IPS-11a (cell line): ENCODE measurements around the gene NINJ1.

Experiments
- H3K4me3 ChIP-seq: one replicate; pipeline ENCODE4 v1.5.1; 2013; ENCODE audit warnings: low read depth, low read length, control low read depth

NINJ1 gene

DNA sequence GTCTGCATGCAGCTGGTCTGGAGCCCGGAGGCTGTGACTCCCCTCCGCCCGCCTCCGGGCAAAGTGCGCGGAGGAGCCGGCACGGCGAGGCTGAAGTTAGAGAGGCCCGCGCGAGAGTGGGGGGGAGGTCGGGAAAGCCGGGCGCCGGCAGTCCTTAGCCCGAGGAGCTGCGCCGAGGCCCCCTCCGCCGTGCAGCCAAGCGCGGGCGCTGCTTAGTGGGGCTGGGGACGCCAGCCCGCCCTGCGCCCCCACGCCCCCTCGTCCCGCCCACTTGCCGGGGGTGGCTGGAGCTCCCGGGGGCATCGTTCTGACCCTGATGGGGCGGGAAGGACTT, 403 bp downstream of the NINJ1 start:
- peak overlapping the region; percentile 60 for H3K4me3 ChIP-seq

DNA sequence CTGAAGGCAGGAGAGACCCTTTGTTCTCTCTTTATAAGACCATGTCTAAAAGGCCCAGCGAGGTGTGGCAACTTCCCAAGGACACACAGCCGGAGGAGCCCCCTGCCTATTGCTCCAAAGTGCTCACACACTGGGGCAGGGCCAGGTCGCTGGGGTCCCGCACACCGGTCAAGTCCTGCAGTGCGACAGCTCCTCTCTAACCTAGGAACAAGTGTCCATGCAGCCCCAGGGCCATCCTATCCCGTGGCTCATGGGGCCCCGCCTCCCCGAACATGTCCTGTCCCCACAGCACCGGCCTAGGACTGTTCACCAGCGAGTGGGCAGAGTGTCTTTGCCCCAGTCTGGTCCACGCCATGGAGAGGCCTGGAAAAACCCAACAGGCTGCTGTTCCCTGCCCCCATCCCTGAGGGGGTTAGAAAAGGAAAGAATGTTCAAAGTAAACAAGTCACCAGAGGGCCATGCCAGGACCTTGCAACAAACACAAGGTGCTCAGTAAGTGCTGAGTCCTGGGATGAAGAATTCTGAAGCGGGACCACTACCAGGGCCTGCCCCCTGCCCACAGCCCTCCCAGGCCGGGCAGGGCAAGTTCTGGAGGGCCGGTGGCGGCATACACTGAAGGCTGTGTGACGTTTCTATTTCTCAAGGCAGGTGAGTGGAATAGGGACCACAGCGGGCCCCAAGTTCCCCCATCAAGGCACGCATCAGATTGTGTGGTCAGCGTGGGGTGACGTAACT, 938 bp downstream of the NINJ1 start:
- H3K4me3 ChIP-seq = peak overlapping the region; percentile 60

DNA sequence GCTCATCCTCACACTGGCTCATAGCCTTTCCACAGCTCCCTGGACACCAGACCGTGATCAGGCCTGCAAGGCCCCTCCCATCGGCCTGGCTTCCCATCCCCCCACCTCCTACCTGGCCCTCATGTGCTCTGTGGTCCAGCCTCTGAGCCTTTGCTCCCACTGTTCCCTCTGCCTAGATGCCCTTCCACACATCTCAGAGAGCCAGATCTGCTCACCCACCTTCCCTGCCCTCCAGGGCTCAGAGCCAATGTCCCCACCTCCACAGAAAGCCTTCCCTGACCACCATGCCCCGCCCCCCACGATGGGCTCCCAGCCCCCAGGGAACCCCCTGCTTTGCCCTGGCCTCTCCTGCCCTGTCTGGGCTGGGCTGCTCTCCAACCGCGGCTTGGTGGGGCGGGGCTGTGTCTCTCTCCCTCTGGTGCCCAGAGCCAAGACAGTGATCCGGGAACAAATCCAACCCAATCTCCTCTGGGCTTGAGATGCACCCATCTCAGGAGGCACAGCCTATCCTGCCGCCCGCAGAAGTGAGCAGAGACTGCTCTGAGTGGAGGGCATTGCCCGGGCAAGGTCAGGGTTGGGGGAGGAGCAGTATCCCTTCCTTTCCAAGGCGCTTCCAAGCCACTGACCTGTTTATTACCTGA, 1.6 kb downstream of the NINJ1 start:
- H3K4me3 ChIP-seq = no peak overlapping the region

DNA sequence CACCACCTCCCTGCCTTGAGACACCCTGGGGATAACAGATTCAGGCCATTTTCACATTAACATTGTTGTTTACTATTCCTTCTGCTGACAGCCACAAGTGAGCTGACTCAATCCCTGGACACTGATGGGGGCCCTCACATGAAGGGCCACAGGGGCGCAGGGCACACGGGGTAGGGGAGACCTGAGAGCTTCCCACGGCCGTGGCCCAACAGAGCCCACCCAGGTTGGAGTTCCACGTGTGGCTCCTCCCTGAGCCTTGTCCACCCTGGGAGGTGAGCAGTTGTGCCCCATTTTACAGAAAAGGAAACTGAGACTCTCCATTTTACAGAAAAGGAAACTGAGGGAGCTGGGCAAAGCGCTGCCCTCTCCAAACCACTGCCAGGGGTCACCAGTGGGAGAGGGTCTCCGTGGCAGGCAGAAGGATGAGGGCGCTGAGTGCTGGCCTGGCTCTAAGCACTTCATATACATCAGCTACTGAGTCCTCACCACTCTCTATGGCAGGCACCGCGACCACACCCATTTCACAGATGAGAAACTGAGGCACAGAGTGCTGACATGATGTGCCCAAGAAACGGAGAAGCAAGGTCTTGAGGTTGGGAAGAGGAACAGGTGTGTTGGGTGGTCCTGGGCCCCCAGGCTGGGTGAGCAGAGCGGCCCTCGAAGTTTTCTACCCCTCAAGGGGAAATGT, 2.3 kb downstream of the NINJ1 start:
- no peak overlapping the region for H3K4me3 ChIP-seq

DNA sequence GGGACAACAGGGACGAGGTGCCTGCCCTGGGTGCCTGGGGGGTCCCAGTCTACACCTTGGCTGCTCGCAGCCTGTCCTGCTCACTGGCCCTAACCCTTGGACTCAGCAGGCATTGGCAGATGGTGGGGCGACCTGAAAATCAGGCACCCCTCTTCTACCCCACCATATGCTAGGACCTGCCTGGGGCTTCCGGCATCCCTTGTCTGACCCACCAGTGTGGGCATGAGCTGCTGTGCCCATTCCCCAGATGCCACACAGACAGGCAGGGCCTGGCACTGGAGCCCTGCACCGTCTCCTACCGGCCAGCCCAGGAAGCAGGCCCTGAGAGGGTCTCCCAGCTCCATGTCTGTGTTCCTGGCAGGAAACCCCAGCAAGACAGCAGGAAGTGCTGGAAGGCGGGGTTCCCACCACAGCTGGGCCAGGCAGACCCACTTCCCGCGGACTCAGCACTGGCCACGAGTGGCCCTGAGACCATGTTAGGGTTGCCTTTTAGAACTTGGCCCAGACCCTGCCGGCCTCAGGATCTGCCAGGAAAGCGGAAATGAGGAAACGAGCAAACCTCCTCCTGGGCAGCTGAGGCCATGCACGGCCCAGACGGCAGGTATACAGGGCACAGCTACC, 3.1 kb downstream of the NINJ1 start:
- H3K4me3 ChIP-seq = no peak overlapping the region

DNA sequence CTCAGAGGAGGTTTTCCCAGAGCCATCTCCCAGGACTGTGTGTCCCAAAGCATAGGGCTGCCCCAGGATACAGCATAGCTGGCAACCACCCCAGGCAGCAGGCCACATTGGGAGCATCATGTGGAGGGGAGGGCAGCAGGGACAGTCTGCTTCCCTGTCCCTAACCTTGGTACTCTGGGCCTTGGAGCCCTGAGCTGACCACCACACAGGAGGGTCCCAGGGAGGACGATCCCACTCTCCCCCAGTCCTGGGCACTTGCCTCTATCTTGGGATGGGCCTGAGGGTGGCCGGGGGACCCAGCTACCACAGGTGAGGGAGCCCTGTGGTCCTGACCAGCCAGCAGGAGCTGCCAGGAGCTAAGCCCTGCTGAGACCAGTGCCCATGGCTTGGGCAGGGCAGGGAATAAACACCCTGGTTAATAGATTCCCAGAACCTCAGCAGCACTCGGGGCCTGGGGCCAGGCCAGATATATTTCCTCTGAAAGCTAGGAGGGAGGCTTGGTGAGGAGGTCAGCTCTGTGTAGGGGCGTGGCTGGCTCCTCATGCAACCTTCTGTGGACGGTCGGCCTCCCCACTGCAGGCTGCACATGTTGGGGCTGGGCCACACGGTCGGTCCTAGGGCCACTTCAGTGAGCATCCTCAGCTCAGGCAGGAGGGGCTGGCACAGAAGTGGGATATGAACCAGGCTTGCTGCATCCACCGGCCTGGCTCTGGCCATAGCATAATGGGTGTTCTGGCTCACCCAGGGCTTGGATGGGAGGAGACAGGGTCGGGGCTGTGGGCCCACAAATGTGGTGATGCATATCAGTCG, 4.2 kb downstream of the NINJ1 start:
- H3K4me3 ChIP-seq = no peak overlapping the region

DNA sequence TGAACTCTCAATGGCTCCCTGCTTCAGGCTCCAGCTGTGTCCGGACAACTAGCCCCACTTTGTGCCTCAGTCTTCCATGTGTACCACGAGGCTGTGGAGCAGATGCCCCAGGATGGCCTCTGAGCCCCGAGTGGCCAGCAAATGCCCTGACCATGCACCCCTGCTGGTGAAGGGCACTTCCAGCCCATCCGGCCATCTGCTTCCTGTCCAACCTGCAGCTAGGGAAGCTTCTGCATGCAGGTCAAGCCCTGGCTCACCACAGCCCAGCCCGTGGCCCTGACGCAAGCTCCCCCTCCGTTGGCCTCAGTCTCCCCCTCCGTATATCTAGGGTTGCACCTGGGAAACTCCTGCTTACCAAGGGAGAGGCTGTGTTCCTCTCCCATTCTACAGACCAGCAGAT, 4.8 kb downstream of the NINJ1 start:
- no peak overlapping the region for H3K4me3 ChIP-seq

DNA sequence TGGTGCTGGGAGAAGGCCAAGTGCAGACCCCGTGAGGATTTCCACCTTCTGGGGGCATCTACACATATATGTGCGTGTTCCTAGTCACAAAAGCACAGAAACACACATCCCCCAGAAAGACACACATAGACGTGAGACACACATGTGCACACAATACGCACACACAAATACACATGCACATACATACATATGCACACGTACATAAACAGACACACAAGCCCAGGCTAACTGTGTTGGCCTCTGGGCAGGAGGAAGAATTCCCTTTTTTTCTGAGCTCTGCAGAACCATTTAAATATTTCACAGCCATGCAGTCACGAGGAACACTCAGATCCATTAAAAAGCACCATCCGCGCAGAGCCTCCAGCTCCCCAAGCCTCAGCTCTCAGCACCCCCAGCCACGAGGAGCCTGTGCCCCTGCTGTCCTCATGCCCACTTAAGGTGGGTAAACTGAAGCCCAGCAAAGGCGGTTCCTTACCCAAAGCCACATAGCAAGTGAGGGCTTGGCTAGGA, 5.3 kb downstream of the NINJ1 start:
- H3K4me3 ChIP-seq = no peak overlapping the region

DNA sequence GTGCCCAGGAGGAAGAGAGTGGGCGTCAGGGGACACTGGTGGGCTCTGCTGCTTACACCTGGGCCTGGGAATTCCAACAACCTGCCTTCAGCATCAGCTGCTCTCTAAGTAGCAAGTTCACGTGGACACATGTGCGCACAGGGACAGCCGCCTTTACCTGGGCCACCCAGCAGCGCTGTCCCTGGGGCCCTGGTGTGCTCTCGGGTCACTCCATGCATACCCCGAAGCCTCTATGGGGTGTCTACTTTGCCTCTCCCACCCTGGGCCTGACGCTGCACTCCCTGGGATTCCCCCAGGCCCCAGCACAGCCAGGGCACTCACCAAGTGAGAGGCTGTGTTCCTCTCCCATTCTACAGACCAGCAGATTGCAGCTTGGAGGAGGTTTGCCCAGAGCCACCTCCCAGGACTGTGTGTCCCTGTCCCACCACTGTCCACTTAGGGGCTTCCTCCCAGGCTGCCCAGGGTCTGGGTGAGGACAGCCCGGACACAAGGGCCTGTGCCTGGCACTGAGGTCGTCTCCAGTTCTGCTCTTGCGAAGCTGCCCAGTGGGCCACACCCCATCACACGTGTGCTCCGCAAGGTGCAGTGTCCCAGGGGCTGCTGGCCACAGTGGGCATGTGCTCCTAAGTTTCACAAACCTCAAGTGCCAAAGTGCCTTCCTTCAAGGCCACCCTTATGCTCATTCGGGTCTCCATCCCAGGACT, 5.9 kb downstream of the NINJ1 start:
- no peak overlapping the region for H3K4me3 ChIP-seq

DNA sequence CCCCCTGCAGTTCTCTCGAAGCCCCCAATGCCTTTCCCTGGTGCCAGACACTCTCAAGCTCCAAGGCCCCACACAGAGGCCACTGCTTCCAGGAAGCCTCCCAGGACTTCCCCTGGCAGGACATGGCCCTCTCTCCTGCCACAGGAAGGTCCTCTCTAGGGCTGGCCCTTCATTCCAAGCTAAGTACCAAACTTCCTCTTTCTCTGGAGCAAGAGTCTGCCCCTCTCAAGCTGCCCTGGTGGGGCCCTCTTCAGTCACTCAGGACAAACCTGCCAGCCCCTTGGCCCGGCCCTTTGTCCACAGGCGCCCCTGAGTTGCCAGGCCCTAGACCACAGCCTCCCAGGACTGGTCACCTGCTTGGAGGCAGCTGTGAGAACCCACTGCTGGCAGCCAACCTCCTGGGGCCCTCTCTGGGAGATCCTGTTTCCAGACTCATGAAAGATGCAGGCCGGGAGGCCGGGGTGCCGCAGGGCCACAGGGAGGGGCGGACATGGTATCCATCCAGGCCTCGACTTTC, 6.6 kb downstream of the NINJ1 start:
- H3K4me3 ChIP-seq = no peak overlapping the region

DNA sequence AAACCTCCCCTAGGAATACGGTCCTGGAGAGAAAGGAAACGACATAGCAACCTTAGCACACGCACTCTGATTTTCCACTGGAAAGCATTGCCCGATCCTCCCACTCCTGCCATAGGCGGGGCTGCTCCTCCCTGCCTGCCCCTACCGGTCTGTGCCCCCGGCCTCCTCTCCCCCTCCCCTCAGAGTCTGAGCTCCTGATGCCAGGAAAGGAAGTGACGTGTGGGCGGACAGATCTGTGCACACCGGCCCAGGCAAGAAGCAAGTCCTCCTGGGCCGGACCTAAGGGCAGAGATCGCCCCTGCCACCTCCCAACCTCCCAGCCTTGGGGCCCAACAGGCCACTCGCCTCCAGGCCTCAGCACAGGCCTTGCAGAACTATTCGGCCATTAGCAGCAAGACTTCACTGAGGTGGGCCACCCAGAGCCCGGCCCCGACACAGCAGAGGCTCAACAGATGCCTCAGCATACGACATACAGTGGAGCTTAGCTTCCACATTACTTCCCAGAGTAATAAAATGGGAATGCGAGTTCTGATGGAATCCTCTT, 7.2 kb downstream of the NINJ1 start:
- H3K4me3 ChIP-seq = no peak overlapping the region

DNA sequence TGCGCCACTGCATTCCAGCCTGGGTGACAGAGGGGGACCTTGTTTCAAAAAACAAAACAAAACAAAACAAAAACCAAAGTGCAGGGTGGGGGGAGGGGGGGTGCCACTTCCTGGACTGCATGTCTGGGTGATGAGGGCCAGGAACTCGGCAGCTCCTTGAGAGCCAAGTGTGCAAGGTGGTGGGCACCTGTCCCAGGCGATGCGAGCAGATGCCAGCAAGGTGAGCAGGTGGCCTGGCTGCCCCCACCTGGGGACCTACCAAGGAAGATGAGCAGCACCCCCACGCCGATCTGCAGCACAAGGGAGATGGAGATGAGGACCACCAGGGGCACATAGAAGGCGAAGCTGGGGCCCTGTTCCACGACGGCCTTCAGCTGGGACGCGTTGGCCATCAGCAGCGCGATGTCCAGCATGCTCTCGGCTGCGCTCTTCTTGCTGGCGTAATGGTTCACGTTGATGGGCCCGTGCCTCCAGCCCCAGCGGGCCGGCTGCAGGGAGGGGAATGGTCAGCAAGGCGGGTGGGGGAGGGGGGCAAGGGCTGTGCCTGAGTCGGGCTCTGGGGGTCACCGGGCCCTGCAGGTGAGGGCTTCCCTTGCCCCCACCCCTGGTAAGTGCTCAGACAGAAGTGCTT, 7.8 kb downstream of the NINJ1 start:
- H3K4me3 ChIP-seq = no peak overlapping the region

DNA sequence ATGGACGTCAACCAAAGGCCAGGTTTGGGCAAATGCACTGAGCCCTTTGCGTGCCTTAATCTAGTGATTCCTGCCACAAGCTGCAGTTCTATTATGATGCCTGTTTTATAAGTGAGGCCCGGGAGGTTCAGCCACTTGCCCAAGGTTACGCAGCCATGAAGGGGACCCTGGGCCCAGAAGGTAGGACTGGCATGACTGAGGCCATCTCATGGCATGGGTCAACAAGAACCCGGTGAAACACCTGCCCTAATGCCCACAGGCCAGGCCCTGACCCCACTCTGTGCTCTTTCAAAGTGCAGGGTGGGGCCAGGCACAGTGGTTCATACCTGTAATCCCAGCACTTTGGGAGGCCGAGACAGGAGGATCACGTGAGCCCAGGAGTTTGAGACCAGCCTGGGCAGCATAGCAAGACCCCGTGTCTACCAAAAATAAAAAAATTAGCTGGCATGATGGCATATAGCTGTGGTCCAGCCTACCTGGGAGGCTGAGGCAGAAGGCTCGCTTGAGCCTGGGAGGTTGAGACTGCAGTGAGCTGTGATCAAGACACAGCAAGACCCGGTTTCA, 8.6 kb downstream of the NINJ1 start:
- no peak overlapping the region for H3K4me3 ChIP-seq

DNA sequence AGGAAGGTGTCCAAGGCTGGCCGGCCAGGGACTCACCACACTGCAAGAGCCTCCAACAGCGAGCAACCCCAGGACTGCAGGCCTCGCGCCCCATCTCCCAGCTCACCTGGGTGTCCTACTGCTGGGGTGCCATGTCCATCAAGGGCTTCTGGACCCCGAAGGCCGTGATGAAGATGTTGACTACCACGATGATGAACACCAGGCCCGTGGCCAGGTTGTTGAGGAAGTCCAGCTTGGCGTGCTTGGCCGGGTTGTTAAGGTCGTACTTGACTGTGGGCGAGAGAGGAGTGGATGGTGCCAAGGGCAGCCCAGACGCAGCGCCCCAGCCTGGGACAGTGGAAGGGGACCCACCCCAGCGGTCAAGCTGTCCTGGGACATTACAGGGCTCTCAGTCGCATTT, 9.3 kb downstream of the NINJ1 start:
- H3K4me3 ChIP-seq = no peak overlapping the region

DNA sequence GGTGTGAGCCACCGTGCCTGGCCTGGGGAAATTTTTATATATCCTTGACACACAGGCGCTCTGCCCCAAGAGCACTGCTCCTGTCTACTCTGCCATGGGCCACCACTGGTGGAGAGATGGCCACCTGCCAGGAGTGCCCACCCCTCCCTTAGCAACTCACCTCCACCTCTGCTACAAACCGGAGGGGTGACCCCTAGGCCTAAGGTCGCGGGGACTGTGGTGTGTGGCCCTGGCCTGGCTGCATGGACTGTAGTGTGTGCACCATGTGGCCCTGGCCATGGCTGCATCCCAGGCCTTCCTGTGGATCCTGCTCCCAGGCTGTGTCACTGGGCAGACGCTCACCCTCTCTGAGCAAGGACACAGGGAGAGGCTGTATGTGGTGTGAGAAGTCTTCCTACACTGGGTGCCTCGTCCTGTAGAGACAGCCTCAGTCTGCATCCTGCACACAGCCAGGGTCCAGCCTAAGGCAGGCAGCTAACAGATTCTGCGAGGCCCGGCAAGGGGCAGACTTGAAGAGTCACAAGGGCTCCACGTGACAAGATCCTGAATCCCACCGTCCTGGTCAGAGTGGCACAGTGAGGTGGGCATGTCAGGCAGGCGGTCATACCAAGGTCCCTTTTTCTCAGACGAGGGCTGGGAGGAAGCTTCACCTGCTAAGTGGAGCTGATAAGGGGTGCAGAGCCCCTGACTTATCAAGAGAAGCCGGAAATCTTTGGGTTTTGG, 10.3 kb downstream of the NINJ1 start:
- H3K4me3 ChIP-seq = no peak overlapping the region

DNA sequence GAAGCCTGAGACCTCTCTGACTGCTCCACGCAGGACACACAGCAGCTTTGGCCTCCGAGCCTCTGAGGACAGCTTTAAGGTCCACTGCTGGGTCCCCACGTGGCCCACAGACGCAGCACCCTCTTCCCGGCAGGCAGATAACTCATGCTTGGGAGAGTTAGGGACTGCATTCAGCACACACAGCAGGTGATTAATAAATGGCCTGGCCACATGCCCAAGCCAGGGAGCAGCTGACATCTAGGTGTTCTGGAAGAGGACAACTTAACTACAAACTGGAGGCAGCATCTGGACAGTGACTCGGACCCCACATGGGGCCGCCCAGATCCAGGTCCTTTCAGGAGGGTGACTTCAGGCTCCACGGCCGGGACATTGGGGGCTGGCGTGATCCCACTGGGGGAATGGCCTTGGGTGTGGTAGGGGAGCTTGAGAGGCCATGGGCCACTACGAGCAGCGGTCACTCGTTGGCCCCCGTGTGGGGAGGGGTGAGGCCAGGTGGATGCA, 11.3 kb downstream of the NINJ1 start:
- H3K4me3 ChIP-seq = no peak overlapping the region

DNA sequence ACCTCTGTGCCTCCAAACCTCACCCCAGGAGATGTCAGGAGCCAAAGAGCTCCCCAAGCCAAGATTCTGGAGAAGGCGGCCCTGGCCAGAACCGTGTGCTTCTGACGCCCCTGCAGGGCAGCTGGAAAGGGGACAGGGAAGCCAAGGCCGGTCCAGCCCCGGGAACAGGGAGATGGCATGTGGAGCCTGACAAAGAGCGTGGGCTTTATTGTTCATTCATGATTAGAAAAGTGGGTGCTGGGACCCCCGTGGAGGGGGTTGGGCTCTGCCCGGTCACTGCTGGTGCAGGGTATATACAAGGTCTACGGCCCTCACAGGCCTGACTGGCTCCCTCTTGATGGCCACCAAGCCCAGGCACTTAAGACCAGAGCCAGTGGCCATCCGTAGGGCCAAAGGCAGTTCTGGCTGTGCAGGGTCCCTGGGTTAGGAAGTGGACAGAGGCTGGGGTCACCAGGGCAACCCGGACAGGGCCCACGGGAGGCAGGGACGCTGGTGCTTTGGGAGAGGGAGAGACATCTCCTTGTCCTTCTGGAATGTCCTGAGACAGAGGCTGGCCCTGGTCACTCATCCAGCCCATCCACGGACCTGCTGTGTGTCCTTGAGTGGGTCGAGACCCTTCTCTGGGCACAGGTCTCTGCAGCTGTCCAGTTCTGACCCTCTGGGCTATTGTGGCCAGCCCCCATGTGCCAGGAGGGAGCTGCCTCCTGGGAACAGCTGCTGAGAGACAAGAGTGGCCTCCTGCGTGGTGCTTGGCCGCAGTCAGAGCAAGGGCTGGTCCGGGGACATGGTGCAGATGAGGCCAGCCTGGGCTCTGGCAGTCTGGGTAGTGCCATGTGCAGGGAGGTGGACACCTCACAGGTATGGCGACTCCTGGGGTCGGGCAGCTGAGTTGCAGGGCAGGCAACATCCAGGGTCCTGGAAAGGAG, 12.5 kb downstream of the NINJ1 start:
- no peak overlapping the region for H3K4me3 ChIP-seq
